SK-N-MC (cell line): Measurements from ENCODE around the gene TCF7L2.

Experiments used
- EZH2 ChIP-seq: fragments of 200-600 bp; sonication (generic); IDR thresholded peaks from one replicate; pipeline ENCODE4 v1.6.1; 2017; ENCODE audit warnings: antibody characterized with exemption
- POLR2AphosphoS5 ChIP-seq: IDR thresholded peaks from 2 replicates; pipeline ENCODE4 v1.6.1; 2012; ENCODE audit warnings: mild to moderate bottlenecking, low read depth, low read length, borderline replicate concordance

DNA sequence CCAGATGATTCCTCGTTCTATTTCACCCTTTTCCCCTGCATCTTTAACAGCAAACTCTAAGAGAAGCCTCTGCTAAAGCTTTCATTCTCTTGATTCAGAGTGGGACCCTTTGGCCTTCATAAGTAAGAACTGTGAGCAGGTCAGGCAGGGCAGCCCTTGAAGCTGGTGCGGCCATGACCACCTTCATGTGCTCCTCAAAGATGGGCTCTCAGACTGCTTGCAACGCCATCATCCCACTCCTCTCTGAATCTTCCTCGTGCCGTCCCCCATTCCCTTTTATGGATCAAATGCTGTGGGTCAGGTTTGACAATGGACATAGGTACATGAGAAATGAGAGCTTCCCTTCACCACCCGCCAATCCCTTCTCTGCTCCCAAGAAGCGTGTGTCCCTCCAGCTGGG, 207.4 kb downstream of the TCF7L2 start:
- TF ChIP-seq EZH2 (no peak), POLR2AphosphoS5 (no peak)
